Astrocyte (in vitro differentiated cells and primary cell): ENCODE data around the gene MSANTD3. TPM values are rescaled to one million over a fixed set of nuclear protein-coding genes. Genes with fewer than 3 reads are reported as not detected.

Source experiments
- DNase-seq: peaks from one replicate; pipeline ENCODE4 v3.0.0-alpha.2; 2010; ENCODE audit warnings: low read depth
- FAIRE-seq: peaks from 2 replicates; lab custom pipeline; 2011; peaks lifted over from hg19 to GRCh38; lab: Jason Lieb, UNC
- H2AFZ ChIP-seq: 2 replicates; pipeline ENCODE4 v1.6.0; 2012; ENCODE audit warnings: low read depth, low read length, inconsistent platforms
- H3K27ac ChIP-seq: 2 replicates; pipeline ENCODE4 v1.5.1; 2011; ENCODE audit warnings: low read depth, low read length, inconsistent platforms
- H3K27me3 ChIP-seq: 2 replicates; pipeline ENCODE4 v1.6.0; 2011; ENCODE audit warnings: low read length, inconsistent platforms; ENCODE audit not compliant: insufficient read depth
- H3K36me3 ChIP-seq: 2 replicates; pipeline ENCODE4 v1.5.1; 2011; ENCODE audit warnings: low read length, inconsistent platforms; ENCODE audit not compliant: insufficient read depth
- H3K4me1 ChIP-seq: 2 replicates; pipeline ENCODE4 v1.5.1; 2011; ENCODE audit warnings: low read length, inconsistent platforms; ENCODE audit not compliant: insufficient read depth
- H3K4me2 ChIP-seq: 2 replicates; pipeline ENCODE4 v1.6.0; 2012; ENCODE audit warnings: low read length, inconsistent platforms
- H3K4me3 ChIP-seq: 2 replicates; pipeline ENCODE4 v1.5.1; 2011; ENCODE audit warnings: low read depth, mild to moderate bottlenecking, low read length, inconsistent platforms; ENCODE audit not compliant: insufficient read depth
- H3K79me2 ChIP-seq: 2 replicates; pipeline ENCODE4 v1.6.0; 2012; ENCODE audit warnings: mild to moderate bottlenecking, low read length, inconsistent platforms; ENCODE audit not compliant: insufficient read depth
- H3K9ac ChIP-seq: 2 replicates; pipeline ENCODE4 v1.6.0; 2012; ENCODE audit warnings: mild to moderate bottlenecking, low read length, inconsistent platforms
- H3K9me3 ChIP-seq: 2 replicates; pipeline ENCODE4 v1.5.1; 2012; ENCODE audit warnings: low read depth, mild to moderate bottlenecking, low read length, inconsistent platforms; ENCODE audit not compliant: insufficient read depth
- H4K20me1 ChIP-seq: 2 replicates; pipeline ENCODE4 v1.6.0; 2012; ENCODE audit warnings: low read length, inconsistent platforms; ENCODE audit not compliant: insufficient read depth
- H3K27ac Mint-ChIP-seq: one replicate; pipeline ENCODE4 v1.8.0; 2021; ENCODE audit warnings: mild to moderate bottlenecking, mixed read lengths; ENCODE audit not compliant: unreplicated experiment
- H3K27me3 Mint-ChIP-seq: one replicate; pipeline ENCODE4 v1.8.0; 2021; ENCODE audit warnings: low read depth, mixed read lengths; ENCODE audit not compliant: unreplicated experiment
- H3K36me3 Mint-ChIP-seq: one replicate; pipeline ENCODE4 v1.8.0; 2021; ENCODE audit warnings: low read depth, mixed read lengths; ENCODE audit not compliant: unreplicated experiment
- H3K4me1 Mint-ChIP-seq: one replicate; pipeline ENCODE4 v1.8.0; 2021; ENCODE audit warnings: low read depth, mixed read lengths; ENCODE audit not compliant: unreplicated experiment
- H3K4me3 Mint-ChIP-seq: one replicate; pipeline ENCODE4 v1.8.0; 2021; ENCODE audit warnings: mild to moderate bottlenecking, moderate library complexity, mixed read lengths; ENCODE audit not compliant: unreplicated experiment
- H3K9me3 Mint-ChIP-seq: one replicate; pipeline ENCODE4 v1.8.0; 2021; ENCODE audit warnings: mild to moderate bottlenecking, mixed read lengths; ENCODE audit not compliant: unreplicated experiment
- EZH2 ChIP-seq: IDR thresholded peaks from 2 replicates; pipeline ENCODE4 v1.6.1; 2012; ENCODE audit warnings: mild to moderate bottlenecking, low read length, inconsistent platforms; ENCODE audit not compliant: insufficient read depth
- total RNA-seq: library from RNA; stranded (reverse); gene quantifications from 2 replicates; pipeline ENCODE4 v1.2.1, GENCODE V29; 2021
- TF ChIP-seq, protein P1 (sequence below): IDR thresholded peaks from 2 replicates; pipeline ENCODE4 v1.5.1; 2011; ENCODE audit warnings: low read depth, mild to moderate bottlenecking, inconsistent platforms, low read length, moderate library complexity; ENCODE audit not compliant: insufficient read depth

The MSANTD3 gene
- total RNA-seq, 1 donor from 2014 or later: 76.0 TPM

DNA sequence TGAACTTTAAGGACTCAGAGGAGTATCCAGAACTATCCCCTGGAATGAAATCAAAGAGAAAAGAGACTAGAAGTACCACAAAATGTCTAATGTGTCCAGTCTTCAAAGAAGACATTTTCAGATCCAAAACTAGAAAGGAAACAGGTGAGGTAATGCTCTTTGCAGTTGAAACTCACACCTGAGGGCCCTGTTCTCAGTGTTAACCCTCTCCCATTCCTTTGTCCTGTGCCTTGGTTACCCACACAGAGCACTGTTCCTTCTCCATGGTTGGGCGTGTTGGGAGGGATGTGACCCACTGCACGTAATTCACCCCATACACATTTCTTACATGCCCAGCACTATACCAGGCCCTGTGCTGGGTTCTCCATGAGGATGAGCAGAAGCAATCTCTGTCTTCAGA lies 21.3 kb downstream of the MSANTD3 start:
- no peaks in the 10 kb centered on the region for H3K27me3 Mint-ChIP-seq
- no peak overlapping the region for H3K4me3 Mint-ChIP-seq
- Histone ChIP-seq H3K4me1 (no peaks in the 10 kb centered on the region), H3K4me2 (no peak overlapping the region), H4K20me1 (peaks cover 79% of the 10 kb centered on the region), H3K4me3 (no peak overlapping the region), H3K9ac (no peak overlapping the region), H3K79me2 (peaks cover 88% of the 10 kb centered on the region), H3K27ac (no peak overlapping the region), H3K9me3 (no peaks in the 10 kb centered on the region), H3K27me3 (no peaks in the 10 kb centered on the region), H3K36me3 (peaks cover 52% of the 10 kb centered on the region), H2AFZ (no peak overlapping the region)
- FAIRE-seq: no peak
- H3K4me1 Mint-ChIP-seq: peaks cover 12% of the 10 kb centered on the region
- DNase-seq: no peak
- no peaks in the 10 kb centered on the region for H3K9me3 Mint-ChIP-seq
- H3K36me3 Mint-ChIP-seq: peaks cover 39% of the 10 kb centered on the region
- TF ChIP-seq, protein P1, sequence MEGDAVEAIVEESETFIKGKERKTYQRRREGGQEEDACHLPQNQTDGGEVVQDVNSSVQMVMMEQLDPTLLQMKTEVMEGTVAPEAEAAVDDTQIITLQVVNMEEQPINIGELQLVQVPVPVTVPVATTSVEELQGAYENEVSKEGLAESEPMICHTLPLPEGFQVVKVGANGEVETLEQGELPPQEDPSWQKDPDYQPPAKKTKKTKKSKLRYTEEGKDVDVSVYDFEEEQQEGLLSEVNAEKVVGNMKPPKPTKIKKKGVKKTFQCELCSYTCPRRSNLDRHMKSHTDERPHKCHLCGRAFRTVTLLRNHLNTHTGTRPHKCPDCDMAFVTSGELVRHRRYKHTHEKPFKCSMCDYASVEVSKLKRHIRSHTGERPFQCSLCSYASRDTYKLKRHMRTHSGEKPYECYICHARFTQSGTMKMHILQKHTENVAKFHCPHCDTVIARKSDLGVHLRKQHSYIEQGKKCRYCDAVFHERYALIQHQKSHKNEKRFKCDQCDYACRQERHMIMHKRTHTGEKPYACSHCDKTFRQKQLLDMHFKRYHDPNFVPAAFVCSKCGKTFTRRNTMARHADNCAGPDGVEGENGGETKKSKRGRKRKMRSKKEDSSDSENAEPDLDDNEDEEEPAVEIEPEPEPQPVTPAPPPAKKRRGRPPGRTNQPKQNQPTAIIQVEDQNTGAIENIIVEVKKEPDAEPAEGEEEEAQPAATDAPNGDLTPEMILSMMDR: no peak
- no peak for TF ChIP-seq EZH2
- no peak overlapping the region for H3K27ac Mint-ChIP-seq

- FAIRE-seq: no peak
- Histone ChIP-seq H3K79me2 (peaks cover 78% of the 10 kb centered on the region), H3K4me3 (no peak overlapping the region)
Measured at GRCh38 chr9:100449420-100449819, 22.5 kb downstream of the MSANTD3 start.

DNA sequence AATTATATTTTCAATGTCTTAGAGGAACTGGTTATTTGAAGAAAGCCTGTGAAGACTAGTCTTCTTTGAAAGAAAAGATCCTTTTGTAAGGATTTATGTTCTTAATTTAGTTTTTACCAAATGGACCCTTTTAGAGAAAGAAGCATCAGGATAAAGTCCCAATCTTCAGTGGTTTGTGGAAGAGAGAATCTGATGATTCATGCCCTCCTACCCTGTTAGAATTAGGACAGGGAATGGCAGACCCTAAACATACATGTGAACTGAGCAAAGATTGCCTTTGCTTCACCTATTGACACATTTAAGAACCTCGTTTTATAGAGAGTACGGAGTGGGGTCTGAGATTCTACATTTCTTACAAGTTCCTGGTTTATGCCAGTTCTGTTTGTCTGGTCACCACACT lies 26.0 kb downstream of the MSANTD3 start:
- no peak overlapping the region for H3K4me3 Mint-ChIP-seq
- Histone ChIP-seq H3K9me3 (no peaks in the 10 kb centered on the region), H3K27me3 (no peaks in the 10 kb centered on the region), H2AFZ (no peak overlapping the region), H3K79me2 (peaks cover 47% of the 10 kb centered on the region), H3K27ac (no peak overlapping the region), H3K9ac (no peak overlapping the region), H3K4me3 (no peak overlapping the region), H4K20me1 (peaks cover 65% of the 10 kb centered on the region), H3K36me3 (peaks cover 42% of the 10 kb centered on the region), H3K4me2 (no peak overlapping the region), H3K4me1 (no peaks in the 10 kb centered on the region)
- TF ChIP-seq EZH2: no peak
- TF ChIP-seq, protein P1: no peak
- DNase-seq (no peak), FAIRE-seq (no peak)
- no peaks in the 10 kb centered on the region for H3K27me3 Mint-ChIP-seq
- H3K27ac Mint-ChIP-seq: no peak overlapping the region
- H3K36me3 Mint-ChIP-seq: peaks cover 45% of the 10 kb centered on the region
- peaks cover 10% of the 10 kb centered on the region for H3K4me1 Mint-ChIP-seq
- peaks cover 6% of the 10 kb centered on the region for H3K9me3 Mint-ChIP-seq

More at GRCh38 chr9:100449420-100449819, 22.5 kb downstream of the MSANTD3 start:
- no peak for DNase-seq
- peaks cover 6% of the 10 kb centered on the region for H3K9me3 Mint-ChIP-seq
- H3K4me1 Mint-ChIP-seq: peaks cover 5% of the 10 kb centered on the region
- no peak overlapping the region for H3K4me3 Mint-ChIP-seq
- Histone ChIP-seq H3K36me3 (peaks cover 52% of the 10 kb centered on the region), H3K27me3 (no peaks in the 10 kb centered on the region), H2AFZ (no peak overlapping the region), H3K27ac (no peak overlapping the region), H3K9ac (no peak overlapping the region), H3K9me3 (no peaks in the 10 kb centered on the region), H3K4me1 (no peaks in the 10 kb centered on the region), H3K4me2 (no peak overlapping the region), H4K20me1 (peaks cover 73% of the 10 kb centered on the region)
- TF ChIP-seq, protein P1: no peak
- no peak for TF ChIP-seq EZH2
- H3K27ac Mint-ChIP-seq: no peak overlapping the region
- H3K27me3 Mint-ChIP-seq: no peaks in the 10 kb centered on the region
- H3K36me3 Mint-ChIP-seq: peaks cover 46% of the 10 kb centered on the region
